T-helper 17 cell (primary cell): ENCODE measurements around the gene TMOD3. TPM values are rescaled to one million over a fixed set of nuclear protein-coding genes. Genes with fewer than 3 reads are reported as not detected.

Experiments
- ATAC-seq: fragments of 150-1000 bp; cut with Tn5 transposase; 2 replicates; pipeline ENCODE4 v1.10.0; 2021; ENCODE audit warnings: mild to moderate bottlenecking, moderate library complexity
- DNase-seq, 3 donors: peaks; one replicate each; pipeline versions ENCODE4 v3.0.0 to v3.0.0-alpha.2; 2020 to 2021
- H3K9me3 ChIP-seq: one replicate; pipeline ENCODE4 v1.7.0; 2013; ENCODE audit warnings: low read length, mild to moderate bottlenecking; ENCODE audit not compliant: control insufficient read depth, poor library complexity, severe bottlenecking
- H3K27ac Mint-ChIP-seq: one replicate; pipeline ENCODE4 v1.8.0; 2022; ENCODE audit warnings: mild to moderate bottlenecking, moderate library complexity, mixed read lengths
- H3K27me3 Mint-ChIP-seq: one replicate; pipeline ENCODE4 v1.8.0; 2022; ENCODE audit warnings: mixed read lengths
- H3K36me3 Mint-ChIP-seq: one replicate; pipeline ENCODE4 v1.8.0; 2022; ENCODE audit warnings: low read depth, mixed read lengths
- H3K4me1 Mint-ChIP-seq: one replicate; pipeline ENCODE4 v1.8.0; 2022; ENCODE audit warnings: mild to moderate bottlenecking, mixed read lengths
- H3K4me3 Mint-ChIP-seq: one replicate; pipeline ENCODE4 v1.8.0; 2022; ENCODE audit warnings: mild to moderate bottlenecking, moderate library complexity, mixed read lengths
- total RNA-seq, 4 donors: library from RNA in 2 of 4; stranded (reverse) in 2 of 4; gene quantifications; one replicate each; pipeline ENCODE4 v1.2.3 and lab custom pipeline; 2022 to 2026

Gene TMOD3
- total RNA-seq, 2 donors from 2014 or later = 48.1 to 58.1 TPM

DNA sequence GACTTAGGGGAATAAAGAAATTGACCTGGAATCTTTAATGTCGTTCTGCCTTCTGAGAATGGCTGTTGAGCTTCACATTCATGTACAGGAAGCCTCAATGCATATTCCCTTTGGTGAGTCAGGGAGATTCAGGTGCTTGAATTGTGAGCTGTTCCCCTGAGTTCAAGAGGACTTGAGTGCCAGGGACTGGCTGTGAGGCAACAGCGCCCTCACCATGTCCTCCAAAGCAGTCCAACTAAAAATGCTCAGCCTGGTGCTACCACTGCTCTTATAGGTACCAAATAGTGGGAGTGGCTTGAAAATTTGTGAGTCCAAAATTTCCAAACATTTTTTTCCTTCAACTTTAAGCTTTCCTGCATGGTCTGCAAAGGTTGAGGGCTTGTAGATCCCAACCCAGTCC lies 88.0 kb downstream of the TMOD3 start:
- DNase-seq (no peak), ATAC-seq (no peak)
- Mint-ChIP-seq H3K27ac (no peak overlapping the region), H3K27me3 (no peaks in the 10 kb centered on the region), H3K36me3 (peaks cover 3% of the 10 kb centered on the region), H3K4me1 (peaks cover 2% of the 10 kb centered on the region), H3K4me3 (no peak overlapping the region)
- no peaks in the 10 kb centered on the region for H3K9me3 ChIP-seq

DNA sequence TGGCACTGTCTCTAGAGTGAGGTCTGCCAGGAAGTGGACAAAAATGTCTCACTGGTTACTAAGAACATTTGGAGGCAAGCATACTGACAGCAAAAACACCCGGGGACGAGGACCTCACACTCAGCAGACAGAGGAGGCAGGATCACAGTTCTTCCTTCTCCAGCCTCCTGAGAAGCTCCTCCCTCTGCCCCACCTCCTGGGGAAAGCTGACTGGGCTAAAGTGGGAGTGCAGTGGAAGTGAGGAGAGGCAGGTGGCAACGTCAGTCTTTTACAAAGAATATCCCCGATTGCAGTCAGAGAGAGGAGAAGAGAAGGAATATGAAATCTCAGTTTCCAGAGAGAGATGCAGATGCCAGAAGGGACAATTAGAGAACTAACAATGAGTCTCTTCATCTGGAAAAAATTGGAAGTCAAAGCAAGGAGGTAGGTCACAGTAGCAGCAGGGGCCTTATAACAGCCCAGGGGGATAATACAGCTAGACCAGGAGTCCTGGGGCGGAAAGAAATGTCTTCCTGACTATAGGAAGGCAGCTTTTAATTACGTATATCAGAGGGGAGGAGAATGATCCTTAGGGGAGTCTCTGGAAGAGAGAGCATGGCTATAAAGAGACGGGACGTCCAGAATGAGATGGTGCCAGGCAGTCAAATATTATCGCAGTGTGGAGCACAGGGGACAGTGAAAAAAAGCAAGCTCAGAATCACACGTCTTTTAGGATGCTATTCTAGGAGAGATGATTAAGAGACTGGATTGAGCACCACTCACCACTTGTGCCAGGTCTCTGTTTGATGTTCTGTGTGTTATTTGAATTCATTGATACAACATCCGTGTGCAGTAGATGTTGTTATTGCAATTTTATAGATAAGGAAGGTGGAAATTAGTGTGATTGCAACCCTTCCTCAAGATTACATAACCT lies 95.0 kb downstream of the TMOD3 start:
- Mint-ChIP-seq H3K27me3 (no peaks in the 10 kb centered on the region), H3K36me3 (peaks cover 5% of the 10 kb centered on the region), H3K4me3 (no peak overlapping the region), H3K4me1 (peaks cover 2% of the 10 kb centered on the region), H3K27ac (peak overlapping the region; percentile 19)
- ATAC-seq (no peak), DNase-seq (no peak)
- H3K9me3 ChIP-seq = no peaks in the 10 kb centered on the region

DNA sequence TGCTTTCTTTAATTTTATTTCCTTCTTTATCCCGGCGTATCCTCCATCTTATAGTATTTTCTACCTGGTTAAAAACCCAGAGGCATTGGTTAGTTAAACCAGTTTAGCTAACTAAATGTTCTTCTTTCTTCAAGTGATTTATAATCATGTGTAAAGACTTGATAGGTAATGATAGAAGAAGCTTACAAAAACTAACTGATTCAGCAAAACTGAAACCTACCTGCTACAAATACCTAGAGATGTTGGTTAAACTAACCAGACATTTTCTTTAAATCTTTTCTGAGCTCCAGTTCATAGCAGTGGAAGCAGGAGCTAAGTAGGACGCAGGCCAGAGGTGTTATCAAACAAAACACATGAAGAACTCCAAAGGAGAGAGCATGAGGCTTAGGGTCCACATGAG lies 97.4 kb downstream of the TMOD3 start:
- DNase-seq (no peak), ATAC-seq (no peak)
- no peaks in the 10 kb centered on the region for H3K9me3 ChIP-seq
- Mint-ChIP-seq H3K27ac (peak overlapping the region; percentile 49), H3K36me3 (peaks cover 2% of the 10 kb centered on the region), H3K4me1 (no peaks in the 10 kb centered on the region), H3K4me3 (no peak overlapping the region), H3K27me3 (no peaks in the 10 kb centered on the region)

DNA sequence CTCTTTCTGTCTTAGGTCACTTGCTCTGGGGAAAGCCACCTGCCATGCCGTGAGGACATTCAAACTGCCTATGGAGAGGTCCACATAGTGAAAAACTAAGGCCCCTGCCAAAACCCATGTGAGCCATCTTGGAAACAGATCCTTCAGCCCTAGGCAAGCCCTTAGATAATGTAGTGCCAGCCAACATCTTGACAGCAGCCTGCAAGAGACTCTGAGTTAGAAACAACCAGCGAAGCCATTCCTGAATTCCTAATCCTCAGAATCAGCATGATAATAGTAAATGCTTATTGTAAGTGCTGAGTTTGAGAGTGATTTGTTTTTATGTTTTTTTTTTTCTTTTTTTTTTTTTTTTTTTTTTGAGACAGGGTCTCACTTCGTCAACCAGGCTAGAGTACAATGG lies 101.6 kb downstream of the TMOD3 start:
- H3K27me3 Mint-ChIP-seq = no peaks in the 10 kb centered on the region
- H3K4me1 Mint-ChIP-seq = peaks cover 2% of the 10 kb centered on the region
- DNase-seq (no peak), ATAC-seq (no peak)
- no peaks in the 10 kb centered on the region for H3K36me3 Mint-ChIP-seq
- no peak overlapping the region for H3K27ac Mint-ChIP-seq
- no peak overlapping the region for H3K4me3 Mint-ChIP-seq
- no peaks in the 10 kb centered on the region for H3K9me3 ChIP-seq

DNA sequence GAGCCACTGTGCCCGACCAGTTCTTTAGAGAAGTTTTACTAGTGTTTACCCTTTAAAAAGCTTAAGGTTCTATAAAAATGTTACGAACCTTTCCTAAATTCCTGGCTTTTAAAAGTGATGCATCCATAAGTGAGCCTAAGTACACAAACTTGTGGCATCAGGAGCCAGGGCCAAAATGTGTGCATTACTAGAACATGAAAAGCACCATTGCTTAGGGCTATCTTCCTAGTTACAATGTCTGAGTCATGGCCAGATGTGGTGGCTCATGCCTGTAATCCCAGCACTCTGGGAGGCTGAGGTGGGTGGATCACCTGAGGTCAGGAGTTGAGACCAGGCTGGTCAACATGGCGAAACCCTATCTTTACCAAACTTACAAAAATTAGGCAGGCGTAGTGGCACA lies 102.2 kb downstream of the TMOD3 start:
- H3K9me3 ChIP-seq = no peaks in the 10 kb centered on the region
- no peak overlapping the region for H3K27ac Mint-ChIP-seq
- H3K36me3 Mint-ChIP-seq = peaks cover 2% of the 10 kb centered on the region
- DNase-seq (no peak), ATAC-seq (no peak)
- H3K4me1 Mint-ChIP-seq = peaks cover 2% of the 10 kb centered on the region
- H3K27me3 Mint-ChIP-seq = no peaks in the 10 kb centered on the region
- H3K4me3 Mint-ChIP-seq = no peak overlapping the region

DNA sequence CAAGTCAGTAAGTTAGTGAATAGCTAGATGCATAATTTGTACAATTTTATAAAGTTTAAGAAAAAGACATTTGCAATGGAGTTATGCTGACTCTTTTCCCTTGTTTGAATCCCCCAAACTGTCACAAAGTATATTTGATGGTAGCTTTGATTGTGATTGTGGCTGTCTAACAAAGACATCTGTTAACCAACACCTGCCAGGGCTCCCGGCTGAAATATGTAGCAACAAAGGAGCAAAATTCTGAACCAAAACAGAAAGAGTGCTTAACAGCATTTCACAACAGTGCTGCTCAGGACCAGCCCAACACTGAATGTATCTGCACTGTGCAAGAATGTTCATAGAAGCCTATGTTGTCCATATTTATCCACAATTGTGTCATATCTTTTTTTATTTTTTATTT lies 102.7 kb downstream of the TMOD3 start:
- H3K27ac Mint-ChIP-seq = no peak overlapping the region
- peaks cover 2% of the 10 kb centered on the region for H3K4me1 Mint-ChIP-seq
- DNase-seq (no peak), ATAC-seq (no peak)
- no peak overlapping the region for H3K4me3 Mint-ChIP-seq
- H3K9me3 ChIP-seq = no peaks in the 10 kb centered on the region
- no peaks in the 10 kb centered on the region for H3K27me3 Mint-ChIP-seq
- H3K36me3 Mint-ChIP-seq = peaks cover 2% of the 10 kb centered on the region

DNA sequence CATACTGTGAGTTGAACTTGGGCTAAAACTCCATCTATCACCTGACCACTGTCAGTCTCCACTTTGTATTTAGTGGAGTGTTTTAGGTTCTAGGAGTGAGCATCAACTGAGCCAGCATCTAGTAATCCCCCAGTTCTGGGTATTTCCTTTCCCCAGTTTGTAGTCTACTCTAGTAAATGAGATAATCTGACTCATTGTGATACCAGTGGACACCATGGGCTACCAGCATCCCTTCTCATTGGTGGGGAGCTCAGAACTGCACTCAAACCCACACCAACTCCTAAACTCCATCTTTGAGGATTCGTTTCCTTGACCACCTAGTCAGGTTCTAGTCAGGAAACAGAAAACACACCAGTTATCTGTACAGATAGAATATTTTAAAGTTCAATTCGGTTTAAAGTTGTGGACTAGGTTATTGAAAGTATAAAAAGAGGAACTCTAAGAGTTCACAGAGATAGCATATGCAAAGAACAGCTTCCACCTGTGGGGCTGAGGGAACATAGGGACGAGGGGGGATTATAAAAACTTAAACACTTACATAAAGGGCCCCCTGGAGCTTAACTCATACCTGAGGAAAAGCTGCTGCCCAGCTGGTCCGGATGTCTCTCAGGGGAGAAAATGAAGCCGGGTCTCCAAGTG lies 106.1 kb downstream of the TMOD3 start:
- DNase-seq (no peak), ATAC-seq (no peak)
- no peaks in the 10 kb centered on the region for H3K27me3 Mint-ChIP-seq
- H3K27ac Mint-ChIP-seq = no peak overlapping the region
- H3K9me3 ChIP-seq = no peaks in the 10 kb centered on the region
- peaks cover 2% of the 10 kb centered on the region for H3K36me3 Mint-ChIP-seq
- peaks cover 2% of the 10 kb centered on the region for H3K4me1 Mint-ChIP-seq
- H3K4me3 Mint-ChIP-seq = no peak overlapping the region

DNA sequence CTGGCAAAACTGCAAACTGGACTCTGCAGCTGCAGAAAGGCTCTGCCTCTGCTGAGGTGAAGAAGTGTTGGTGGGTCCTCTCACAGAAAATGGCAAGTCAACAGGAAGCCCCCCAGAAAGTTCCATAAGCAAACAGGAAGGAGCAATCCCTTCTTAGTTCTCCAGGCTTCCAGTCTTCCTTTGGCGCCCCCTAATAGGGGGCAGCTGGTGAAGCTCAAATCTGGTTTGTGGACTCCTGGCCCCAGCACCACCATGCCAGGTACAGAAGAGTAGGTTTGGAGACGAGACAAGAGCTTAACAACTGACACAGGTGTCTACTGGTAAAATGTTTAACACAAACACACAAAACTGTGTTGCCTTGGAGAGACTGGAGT lies 106.6 kb downstream of the TMOD3 start:
- ATAC-seq = no peak
- DNase-seq = no peak
- no peaks in the 10 kb centered on the region for H3K9me3 ChIP-seq
- H3K36me3 Mint-ChIP-seq = peaks cover 2% of the 10 kb centered on the region
- H3K4me1 Mint-ChIP-seq = peaks cover 2% of the 10 kb centered on the region
- peak overlapping the region; percentile 37 for H3K27ac Mint-ChIP-seq
- H3K4me3 Mint-ChIP-seq = no peak overlapping the region
- no peaks in the 10 kb centered on the region for H3K27me3 Mint-ChIP-seq

DNA sequence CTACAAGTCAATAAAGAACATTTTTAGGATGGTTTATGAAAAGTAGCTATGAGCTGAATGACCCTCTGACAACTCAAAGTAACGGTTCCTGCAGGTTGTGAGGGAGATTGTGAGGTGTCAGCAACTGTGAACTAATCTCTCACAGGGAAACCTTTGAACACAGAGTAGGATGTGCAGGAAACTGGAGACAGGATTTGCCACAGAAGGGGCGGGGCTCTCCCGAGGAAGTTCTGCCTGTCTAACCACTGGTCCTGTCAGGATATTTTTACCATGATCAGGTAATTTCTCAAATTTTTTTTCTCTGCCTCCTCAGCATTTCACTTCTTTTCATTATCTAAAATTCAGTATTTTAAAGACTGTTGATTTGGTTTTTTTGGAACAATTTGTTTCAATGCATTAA lies 108.8 kb downstream of the TMOD3 start:
- no peak overlapping the region for H3K4me3 Mint-ChIP-seq
- H3K27me3 Mint-ChIP-seq = no peaks in the 10 kb centered on the region
- DNase-seq (no peak), ATAC-seq (no peak)
- no peak overlapping the region for H3K27ac Mint-ChIP-seq
- H3K9me3 ChIP-seq = no peaks in the 10 kb centered on the region
- peaks cover 5% of the 10 kb centered on the region for H3K4me1 Mint-ChIP-seq
- peaks cover 2% of the 10 kb centered on the region for H3K36me3 Mint-ChIP-seq

DNA sequence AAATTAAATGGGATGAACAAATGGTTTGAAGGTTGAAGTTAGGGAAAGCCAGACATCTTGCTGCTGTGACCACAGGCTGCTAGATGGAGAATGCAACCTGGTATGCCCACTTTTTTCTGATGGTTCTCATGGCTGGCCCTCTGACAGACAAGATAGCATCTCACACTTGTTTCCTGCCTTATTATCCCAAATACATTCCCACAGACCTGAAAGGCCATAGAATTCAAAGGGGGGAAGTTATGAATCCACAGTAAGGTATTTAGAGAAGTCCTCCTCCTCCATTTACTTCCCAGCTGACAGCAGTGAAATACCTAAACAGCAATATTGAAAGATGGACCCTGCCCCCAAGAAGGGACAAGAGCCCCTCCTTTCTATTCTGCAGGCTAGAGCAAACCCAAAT lies 109.8 kb downstream of the TMOD3 start:
- Mint-ChIP-seq H3K36me3 (peaks cover 8% of the 10 kb centered on the region), H3K27ac (no peak overlapping the region), H3K4me1 (peaks cover 9% of the 10 kb centered on the region), H3K4me3 (no peak overlapping the region), H3K27me3 (no peaks in the 10 kb centered on the region)
- ATAC-seq (no peak), DNase-seq (no peak)
- H3K9me3 ChIP-seq = no peaks in the 10 kb centered on the region

DNA sequence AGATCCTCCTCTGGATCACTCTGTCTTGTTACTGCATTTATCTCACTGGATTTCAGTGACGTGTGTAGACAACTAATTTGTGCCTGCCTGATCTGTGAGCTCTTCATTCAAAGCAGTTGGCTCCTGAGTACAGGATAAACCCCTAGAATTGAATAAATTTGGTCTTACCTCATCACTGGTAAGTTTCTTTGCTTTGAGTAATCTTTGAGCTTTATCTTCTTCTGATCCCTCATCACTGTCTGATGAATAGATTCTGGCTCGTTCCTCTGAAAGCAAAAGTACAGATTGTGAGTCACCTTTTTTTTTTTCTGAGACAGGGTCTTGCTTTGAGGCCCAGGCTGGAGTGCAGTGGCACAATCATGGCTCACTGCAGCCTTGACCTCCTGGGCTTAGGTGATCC lies 117.7 kb downstream of the TMOD3 start:
- Mint-ChIP-seq H3K36me3 (peaks cover 18% of the 10 kb centered on the region), H3K27ac (peak overlapping the region; percentile 49), H3K4me3 (no peak overlapping the region), H3K4me1 (peaks cover 7% of the 10 kb centered on the region), H3K27me3 (no peaks in the 10 kb centered on the region)
- DNase-seq (no peak), ATAC-seq (no peak)
- no peaks in the 10 kb centered on the region for H3K9me3 ChIP-seq

DNA sequence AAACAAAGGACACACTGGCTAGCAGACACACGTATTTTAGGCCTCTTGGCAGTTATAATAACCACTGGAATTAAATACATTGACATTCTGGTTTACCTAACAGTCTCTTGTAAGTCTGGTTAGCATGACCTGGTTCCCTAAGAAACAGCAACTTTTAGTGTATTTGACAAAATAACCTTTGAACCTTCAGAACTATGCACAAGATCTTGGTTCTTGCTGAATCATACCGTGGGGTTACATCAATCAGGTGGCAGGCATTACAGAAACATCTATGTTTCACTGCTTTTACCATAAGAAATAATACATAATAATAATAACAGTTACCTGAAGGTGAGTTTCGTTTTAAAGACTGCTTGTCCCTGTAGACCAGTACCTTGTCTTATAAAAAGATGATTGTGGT lies 123.4 kb downstream of the TMOD3 start:
- Mint-ChIP-seq H3K27ac (peak overlapping the region; percentile 72), H3K27me3 (no peaks in the 10 kb centered on the region), H3K36me3 (peaks cover 12% of the 10 kb centered on the region), H3K4me3 (no peak overlapping the region), H3K4me1 (no peaks in the 10 kb centered on the region)
- ATAC-seq = no peak
- H3K9me3 ChIP-seq = no peaks in the 10 kb centered on the region
- DNase-seq = no peak

DNA sequence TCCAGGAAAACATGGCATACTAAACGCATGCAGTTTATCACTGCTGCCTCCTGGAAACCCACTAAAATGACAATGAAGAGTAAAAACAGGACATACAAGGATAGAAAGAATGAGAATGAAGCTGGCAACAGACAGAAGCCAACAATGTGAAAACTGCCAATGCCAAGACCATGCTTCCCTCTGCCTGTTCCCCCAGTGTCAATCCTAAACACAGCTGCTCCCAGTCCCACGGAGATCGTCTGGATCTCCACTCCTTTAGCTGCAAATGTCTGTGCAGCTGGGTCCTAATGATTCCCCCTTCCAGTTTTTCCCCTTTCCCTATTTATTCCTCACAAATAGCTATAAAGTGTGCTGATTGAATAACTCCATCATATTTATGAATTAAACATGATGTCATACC lies 126.1 kb downstream of the TMOD3 start:
- Mint-ChIP-seq H3K27me3 (no peaks in the 10 kb centered on the region), H3K4me3 (no peak overlapping the region), H3K27ac (peak overlapping the region; percentile 34), H3K4me1 (no peaks in the 10 kb centered on the region), H3K36me3 (peaks cover 7% of the 10 kb centered on the region)
- no peaks in the 10 kb centered on the region for H3K9me3 ChIP-seq
- DNase-seq = no peak
- no peak for ATAC-seq
